ENCODE data around the gene ESYT2. TPM values are rescaled to one million over a fixed set of nuclear protein-coding genes. Genes with fewer than 3 reads are reported as not detected.

ESYT2 gene
- total and polyA plus RNA-seq, 9 of the 15 experiments (the other 6 are each of a cell fraction or from before 2014, with no cell fraction given), result 5.8 to 86.9 (median 64.7) TPM

GRCh38 chr7:158861004-158861787, 31.9 kb upstream of the ESYT2 start (continued):
- TF ChIP-seq HOMEZ (CRISPR knock-in tag; IDR thresholded peaks at IDR 0.05), result no peak
- TF ChIP-seq FOS (IDR thresholded peaks at IDR 0.05; ENCODE audit: extremely low read depth, insufficient read length), result no peak
- peak; percentile 81 for TF ChIP-seq CREB1 (IDR thresholded peaks at IDR 0.05)
- no peak for TF ChIP-seq CREB1 (CRISPR knock-in tag; IDR thresholded peaks at IDR 0.05)
- no peak for TF ChIP-seq RFX1 (IDR thresholded peaks at IDR 0.05)
- TF ChIP-seq ZNF609 (CRISPR knock-in tag; IDR thresholded peaks at IDR 0.05; ENCODE audit: borderline replicate concordance), result no peak
- TF ChIP-seq, protein P1, sequence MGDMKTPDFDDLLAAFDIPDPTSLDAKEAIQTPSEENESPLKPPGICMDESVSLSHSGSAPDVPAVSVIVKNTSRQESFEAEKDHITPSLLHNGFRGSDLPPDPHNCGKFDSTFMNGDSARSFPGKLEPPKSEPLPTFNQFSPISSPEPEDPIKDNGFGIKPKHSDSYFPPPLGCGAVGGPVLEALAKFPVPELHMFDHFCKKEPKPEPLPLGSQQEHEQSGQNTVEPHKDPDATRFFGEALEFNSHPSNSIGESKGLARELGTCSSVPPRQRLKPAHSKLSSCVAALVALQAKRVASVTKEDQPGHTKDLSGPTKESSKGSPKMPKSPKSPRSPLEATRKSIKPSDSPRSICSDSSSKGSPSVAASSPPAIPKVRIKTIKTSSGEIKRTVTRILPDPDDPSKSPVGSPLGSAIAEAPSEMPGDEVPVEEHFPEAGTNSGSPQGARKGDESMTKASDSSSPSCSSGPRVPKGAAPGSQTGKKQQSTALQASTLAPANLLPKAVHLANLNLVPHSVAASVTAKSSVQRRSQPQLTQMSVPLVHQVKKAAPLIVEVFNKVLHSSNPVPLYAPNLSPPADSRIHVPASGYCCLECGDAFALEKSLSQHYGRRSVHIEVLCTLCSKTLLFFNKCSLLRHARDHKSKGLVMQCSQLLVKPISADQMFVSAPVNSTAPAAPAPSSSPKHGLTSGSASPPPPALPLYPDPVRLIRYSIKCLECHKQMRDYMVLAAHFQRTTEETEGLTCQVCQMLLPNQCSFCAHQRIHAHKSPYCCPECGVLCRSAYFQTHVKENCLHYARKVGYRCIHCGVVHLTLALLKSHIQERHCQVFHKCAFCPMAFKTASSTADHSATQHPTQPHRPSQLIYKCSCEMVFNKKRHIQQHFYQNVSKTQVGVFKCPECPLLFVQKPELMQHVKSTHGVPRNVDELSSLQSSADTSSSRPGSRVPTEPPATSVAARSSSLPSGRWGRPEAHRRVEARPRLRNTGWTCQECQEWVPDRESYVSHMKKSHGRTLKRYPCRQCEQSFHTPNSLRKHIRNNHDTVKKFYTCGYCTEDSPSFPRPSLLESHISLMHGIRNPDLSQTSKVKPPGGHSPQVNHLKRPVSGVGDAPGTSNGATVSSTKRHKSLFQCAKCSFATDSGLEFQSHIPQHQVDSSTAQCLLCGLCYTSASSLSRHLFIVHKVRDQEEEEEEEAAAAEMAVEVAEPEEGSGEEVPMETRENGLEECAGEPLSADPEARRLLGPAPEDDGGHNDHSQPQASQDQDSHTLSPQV (IDR thresholded peaks at IDR 0.05), result peak; percentile 64; the same call in 1 of the 2 replicates
- TF ChIP-seq ZNF263 (CRISPR knock-in tag; IDR thresholded peaks at IDR 0.05; ENCODE audit: borderline replicate concordance), result no peak
- TF ChIP-seq, protein P2, sequence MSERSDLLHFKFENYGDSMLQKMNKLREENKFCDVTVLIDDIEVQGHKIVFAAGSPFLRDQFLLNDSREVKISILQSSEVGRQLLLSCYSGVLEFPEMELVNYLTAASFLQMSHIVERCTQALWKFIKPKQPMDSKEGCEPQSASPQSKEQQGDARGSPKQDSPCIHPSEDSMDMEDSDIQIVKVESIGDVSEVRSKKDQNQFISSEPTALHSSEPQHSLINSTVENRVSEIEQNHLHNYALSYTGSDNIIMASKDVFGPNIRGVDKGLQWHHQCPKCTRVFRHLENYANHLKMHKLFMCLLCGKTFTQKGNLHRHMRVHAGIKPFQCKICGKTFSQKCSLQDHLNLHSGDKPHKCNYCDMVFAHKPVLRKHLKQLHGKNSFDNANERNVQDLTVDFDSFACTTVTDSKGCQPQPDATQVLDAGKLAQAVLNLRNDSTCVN (CRISPR knock-in tag; IDR thresholded peaks at IDR 0.05), result 0 out of 2 replicates have a peak, but pooled peaks have one; percentile 24
- no peak for TF ChIP-seq MCM3 (IDR thresholded peaks at IDR 0.05)
- TF ChIP-seq ZSCAN29 (IDR thresholded peaks at IDR 0.05), result no peak; the same call in 1 of the 2 replicates
- TF ChIP-seq CBFA2T3 (IDR thresholded peaks at IDR 0.05), result peak; percentile 97
- peak; percentile 65; the same call in 1 of the 2 replicates for TF ChIP-seq ZEB2 (IDR thresholded peaks at IDR 0.05)
- no peak for TF ChIP-seq ZNF274 (IDR thresholded peaks at IDR 0.05; ENCODE audit: borderline replicate concordance, low read depth, low read length)
- TF ChIP-seq DACH1 (IDR thresholded peaks at IDR 0.05; ENCODE audit: partially characterized antibody), result peak; percentile 84
- TF ChIP-seq, protein P3, sequence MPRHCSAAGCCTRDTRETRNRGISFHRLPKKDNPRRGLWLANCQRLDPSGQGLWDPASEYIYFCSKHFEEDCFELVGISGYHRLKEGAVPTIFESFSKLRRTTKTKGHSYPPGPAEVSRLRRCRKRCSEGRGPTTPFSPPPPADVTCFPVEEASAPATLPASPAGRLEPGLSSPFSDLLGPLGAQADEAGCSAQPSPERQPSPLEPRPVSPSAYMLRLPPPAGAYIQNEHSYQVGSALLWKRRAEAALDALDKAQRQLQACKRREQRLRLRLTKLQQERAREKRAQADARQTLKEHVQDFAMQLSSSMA (CRISPR knock-in tag; IDR thresholded peaks at IDR 0.05), result no peak

Data from K562 (cell line).